H54 (cell line): ENCODE measurements around the gene PLCB2.
A peak's percentile ranks its signal among the peaks of the same experiment; 100 is the strongest.

Experiments used
- DNase-seq: peaks from one replicate; pipeline ENCODE4 v3.0.0; 2011; ENCODE audit warnings: low spot score, mixed read lengths; ENCODE audit not compliant: insufficient read length
- FAIRE-seq: peaks from 3 replicates; lab custom pipeline; 2011; peaks lifted over from hg19 to GRCh38; lab: Jason Lieb, UNC
- POLR2A ChIP-seq: IDR thresholded peaks from 2 replicates; pipeline ENCODE4 v1.6.1; 2011; ENCODE audit warnings: low read depth, mild to moderate bottlenecking, low read length

The PLCB2 gene

DNA sequence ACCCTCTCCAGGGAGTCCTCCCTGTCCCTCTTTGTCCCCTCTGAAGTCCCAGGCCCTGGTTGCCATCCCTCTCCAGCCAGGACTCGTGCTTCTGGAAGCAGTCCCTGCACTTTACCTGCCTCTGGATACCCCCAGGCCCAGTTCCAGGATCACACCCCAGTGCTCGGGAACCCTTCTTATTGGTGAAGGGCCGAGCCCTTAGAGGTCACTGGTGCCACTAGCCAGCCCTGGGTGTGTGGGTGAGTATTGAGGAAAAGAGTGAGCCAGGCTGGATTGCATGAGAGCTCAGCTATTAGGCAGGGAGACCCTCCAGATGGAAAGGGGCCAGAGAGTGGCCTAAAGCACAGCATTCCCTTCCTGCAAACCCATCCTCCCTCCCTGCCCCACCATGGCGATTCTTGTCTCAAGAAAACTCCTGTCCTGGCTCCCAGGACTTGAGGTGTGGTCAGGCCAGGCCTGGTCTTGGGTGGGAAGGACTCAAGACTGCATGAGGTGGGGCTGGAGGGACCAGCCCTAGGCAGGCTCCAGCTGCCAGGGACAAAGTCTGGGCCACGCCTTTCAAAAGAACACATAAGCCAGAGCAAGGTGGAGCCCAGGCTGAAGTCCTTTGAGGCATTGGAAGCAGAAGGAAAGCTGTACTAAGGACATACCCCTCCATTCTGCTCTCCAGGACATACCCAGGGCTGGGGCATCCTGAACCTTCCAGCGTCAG lies 38.3 kb upstream of the PLCB2 start:
- no peak for DNase-seq
- no peak for TF ChIP-seq POLR2A
- no peak for FAIRE-seq

DNA sequence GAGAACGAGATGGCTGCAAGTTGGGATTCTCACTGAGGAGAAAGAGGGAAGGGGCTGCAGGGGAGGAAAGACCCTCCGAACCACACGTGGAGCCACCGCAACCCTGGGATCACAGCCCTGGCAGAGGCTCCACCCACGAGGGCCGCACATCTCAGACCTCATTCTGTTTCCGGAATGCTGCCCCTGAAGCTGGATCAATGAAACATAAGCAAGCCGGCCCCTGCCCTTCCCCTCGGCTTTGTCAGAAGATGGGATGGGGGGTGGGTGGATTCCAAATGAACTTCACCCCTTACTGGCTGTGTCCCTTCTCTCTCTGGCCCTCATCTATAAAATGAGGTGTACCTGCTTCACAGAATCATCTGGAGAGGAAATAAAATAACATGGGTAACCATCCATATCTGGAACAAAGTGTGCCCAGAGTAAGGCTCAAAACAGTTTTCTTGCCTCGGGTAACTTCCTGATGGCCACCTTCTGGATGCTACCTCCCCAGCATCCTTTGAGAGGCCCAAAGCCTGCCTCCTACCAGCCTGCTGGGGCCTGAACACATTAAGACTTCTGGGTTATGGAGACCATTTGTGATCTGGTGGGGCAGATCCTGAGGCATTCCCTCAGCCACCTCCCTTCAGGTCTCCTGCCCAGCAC lies 37.6 kb upstream of the PLCB2 start:
- DNase-seq (no peak), FAIRE-seq (no peak)
- TF ChIP-seq POLR2A = no peak

GRCh38 chr15:40344631-40345120 lies 36.9 kb upstream of the PLCB2 start:
- TF ChIP-seq POLR2A = no peak
- FAIRE-seq (no peak), DNase-seq (peak; percentile 79)

GRCh38 chr15:40344217-40344616 lies 36.5 kb upstream of the PLCB2 start:
- DNase-seq (no peak), FAIRE-seq (no peak)

DNA sequence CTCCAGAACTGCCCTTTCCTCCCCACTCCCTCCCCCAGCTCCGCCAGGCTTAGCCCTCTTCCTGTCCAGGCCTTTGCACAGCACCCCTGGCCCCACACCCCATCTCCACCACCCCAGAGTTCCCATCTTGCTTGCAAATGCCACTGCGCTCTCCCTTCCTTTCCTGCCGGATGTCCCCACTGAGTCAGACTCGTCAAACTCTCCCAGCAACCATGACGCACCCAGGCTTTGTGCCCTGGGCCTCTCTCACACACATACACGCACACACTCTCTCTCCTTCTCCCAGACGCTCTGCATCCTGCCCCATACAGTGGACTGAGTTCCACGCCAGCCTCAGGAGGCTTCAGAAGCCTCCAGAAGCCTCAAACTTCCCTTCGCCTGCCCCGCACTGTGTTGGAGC lies 35.8 kb upstream of the PLCB2 start:
- DNase-seq = peak; percentile 83
- peak; percentile 87 for FAIRE-seq
- TF ChIP-seq POLR2A = peak; percentile 48; the same call in 1 of the 2 replicates

More at GRCh38 chr15:40344217-40344616, 36.5 kb upstream of the PLCB2 start:
- TF ChIP-seq POLR2A = no peak

DNA sequence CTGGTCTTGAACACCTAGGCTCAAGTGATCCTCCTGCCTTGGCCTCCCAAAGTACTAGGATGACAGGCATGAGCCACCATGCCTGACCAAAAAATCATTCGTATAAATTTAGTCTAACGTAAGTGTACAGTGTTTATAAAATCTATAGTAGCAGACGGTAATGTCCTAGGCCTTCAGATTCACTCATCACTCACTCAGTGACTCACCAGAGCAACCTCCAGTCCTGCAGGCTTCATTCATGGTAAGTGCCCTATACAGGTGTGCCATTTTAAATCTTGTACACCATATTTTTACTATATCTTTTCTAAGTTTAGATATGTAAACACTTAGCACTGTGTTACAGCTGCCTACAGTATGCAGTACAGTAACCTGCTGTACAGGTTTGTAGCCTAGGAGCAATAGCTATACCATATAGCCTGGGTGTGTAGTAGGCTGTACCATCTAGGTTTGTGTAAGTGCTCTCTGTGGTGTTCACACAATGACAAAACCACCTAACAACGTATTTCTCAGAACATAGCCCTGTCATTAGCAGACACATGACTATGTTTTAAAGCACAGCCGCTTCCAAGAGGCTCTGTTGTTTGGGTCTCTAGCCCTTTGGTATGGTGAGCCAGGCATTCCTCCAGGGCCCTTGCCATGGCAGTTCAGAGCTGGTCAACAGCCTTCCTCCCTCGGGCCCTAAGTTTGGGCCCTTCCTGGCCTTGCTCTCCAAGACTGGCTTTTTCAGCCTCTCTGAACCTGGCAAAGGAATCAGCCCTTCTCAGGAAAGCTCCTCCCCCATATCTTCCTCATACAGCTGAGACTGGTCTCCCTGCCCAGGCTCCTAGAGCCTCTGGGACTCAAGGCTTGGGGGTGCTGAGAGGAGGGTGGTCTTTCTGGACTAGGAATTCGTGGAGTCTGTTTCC lies 34.9 kb upstream of the PLCB2 start:
- DNase-seq (no peak), FAIRE-seq (no peak)
- no peak for TF ChIP-seq POLR2A

- FAIRE-seq = no peak
- TF ChIP-seq POLR2A = no peak
- DNase-seq = peak; percentile 65
Measured at GRCh38 chr15:40340740-40341400, 33.1 kb upstream of the PLCB2 start, which contains the start of gene CCDC9B. TSS of gene CCDC9B (minus strand) at chr15:40340939. CDS start at chr15:40340819, 120 bp downstream.

GRCh38 chr15:40340038-40340739 lies 32.5 kb upstream of the PLCB2 start:
- no peak for TF ChIP-seq POLR2A
- no peak for FAIRE-seq
- DNase-seq = no peak

GRCh38 chr15:40339621-40339945 lies 31.8 kb upstream of the PLCB2 start:
- no peak for DNase-seq
- FAIRE-seq = no peak
- TF ChIP-seq POLR2A = no peak

DNA sequence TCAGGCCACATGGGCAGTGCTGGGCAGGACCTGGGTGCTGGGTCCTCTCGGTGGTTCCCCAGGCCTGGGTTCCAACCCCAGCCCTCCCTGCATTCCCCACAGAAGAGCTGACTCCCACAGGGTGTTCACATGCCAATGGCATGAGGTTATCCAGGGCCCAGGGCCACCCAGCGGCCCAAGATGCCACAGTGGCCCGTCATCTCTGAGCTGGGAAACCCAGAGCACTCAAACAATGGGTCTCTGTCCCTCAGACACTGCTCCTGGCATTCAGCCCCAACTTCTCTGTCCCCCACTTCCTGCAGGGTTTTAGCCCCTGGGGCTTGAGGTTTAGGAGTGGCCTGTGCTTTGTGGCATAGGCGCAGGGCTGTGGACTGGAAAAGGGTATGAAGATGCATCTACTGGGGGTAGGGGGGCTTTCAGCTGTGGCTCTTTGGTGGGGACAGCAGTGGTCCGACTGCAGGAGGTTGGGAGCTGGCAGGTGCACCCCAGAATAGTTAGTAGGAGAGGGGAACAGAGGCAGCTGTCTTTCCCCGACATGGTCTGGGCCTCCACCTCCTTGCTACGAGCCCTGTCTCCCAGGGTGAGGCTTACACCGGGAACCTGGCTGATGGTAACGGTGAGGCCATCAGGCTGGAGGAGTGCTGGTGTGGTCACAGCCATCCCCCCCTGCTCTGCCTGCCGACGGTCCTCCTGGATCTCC lies 31.3 kb upstream of the PLCB2 start:
- TF ChIP-seq POLR2A = peak; percentile 27; the same call in 1 of the 2 replicates
- FAIRE-seq (peak; percentile 82), DNase-seq (peak; percentile 87)

DNA sequence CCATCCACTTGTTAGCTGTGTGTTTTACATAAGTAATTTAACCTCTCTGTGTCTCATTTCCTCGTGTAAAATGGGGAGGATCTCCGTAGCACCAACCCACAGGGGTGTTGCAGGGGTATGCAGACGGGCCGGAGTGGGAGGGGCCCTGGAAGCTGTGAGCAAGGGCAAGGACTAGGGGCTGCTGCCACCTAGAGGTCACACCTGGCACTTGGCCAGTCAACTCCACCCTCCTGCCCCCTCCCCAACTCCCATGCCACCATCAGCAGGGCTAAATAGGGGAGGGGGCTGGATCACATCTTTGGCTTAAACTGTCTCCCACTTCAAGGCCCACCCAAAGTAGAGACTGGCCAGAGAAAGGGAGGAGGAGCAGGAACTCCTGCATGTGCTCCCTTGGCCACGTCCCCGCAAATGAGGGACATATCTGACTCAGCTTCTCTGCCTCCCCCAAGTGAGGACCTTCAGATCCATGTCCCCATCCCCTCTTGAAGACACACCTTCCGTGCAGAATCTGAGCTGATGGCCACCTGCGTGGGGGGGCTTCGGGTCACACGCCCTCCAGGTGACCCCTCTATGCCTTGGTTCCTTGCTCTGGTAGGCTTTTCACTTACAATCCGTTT lies 30.4 kb upstream of the PLCB2 start:
- DNase-seq = no peak
- TF ChIP-seq POLR2A = no peak
- no peak for FAIRE-seq

DNA sequence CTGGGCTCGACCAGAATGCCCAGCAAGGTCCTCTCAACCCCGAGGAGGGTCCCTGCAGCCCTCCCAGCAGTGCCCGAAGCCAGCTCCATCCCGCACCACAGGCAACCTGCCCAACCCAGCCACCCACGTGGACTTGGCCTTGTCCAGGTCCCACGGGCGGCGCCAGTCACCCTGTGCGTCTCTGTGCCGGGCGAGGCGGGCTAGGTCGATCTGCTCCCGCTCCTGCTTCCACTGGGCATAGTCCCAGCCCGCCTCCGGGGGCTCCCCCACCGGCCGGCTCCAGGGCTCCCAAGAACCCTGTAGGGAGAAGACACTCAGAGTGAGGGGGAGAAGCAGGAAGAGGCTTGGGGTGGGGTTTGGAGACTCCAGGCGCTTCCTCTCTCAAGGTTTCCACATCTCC lies 29.9 kb upstream of the PLCB2 start:
- DNase-seq (no peak), FAIRE-seq (no peak)
- TF ChIP-seq POLR2A = no peak
